WTC11 (cell line): ENCODE results near the gene TTC21A. TPM values are rescaled to one million over a fixed set of nuclear protein-coding genes. Genes with fewer than 3 reads are reported as not detected.

ENCODE experiments used
- ATAC-seq: fragments of 200-7000 bp; cut with Tn5 transposase; 2 replicates; pipeline ENCODE4 v1.10.0; 2021; ENCODE audit warnings: mild to moderate bottlenecking, moderate library complexity
- CTCF ChIA-PET: fragments of 300-600 bp; sonication (Branson Sonifier 250); formaldehyde crosslinking; loops from one replicate; lab custom pipeline; 2021; ENCODE audit warnings: antibody characterized with exemption; lab: Charles Lee
- POLR2A ChIA-PET: fragments of 350-600 bp; sonication (Branson Sonifier 250); formaldehyde crosslinking; loops from one replicate; lab custom pipeline; 2021; ENCODE audit warnings: antibody characterized with exemption; lab: Charles Lee
- DNase-seq: peaks from one replicate; pipeline ENCODE4 v3.0.0; 2021; ENCODE audit warnings: low spot score
- H3K27ac Mint-ChIP-seq: 2 replicates; pipeline ENCODE4 v1.8.0; 2021; ENCODE audit warnings: mixed read lengths
- H3K27me3 Mint-ChIP-seq: 2 replicates; pipeline ENCODE4 v1.8.0; 2021; ENCODE audit warnings: low read depth, mild to moderate bottlenecking, moderate library complexity, mixed read lengths
- H3K36me3 Mint-ChIP-seq: 2 replicates; pipeline ENCODE4 v1.8.0; 2021; ENCODE audit warnings: mixed read lengths
- H3K4me1 Mint-ChIP-seq: 2 replicates; pipeline ENCODE4 v1.8.0; 2022; ENCODE audit warnings: mixed read lengths
- H3K4me3 Mint-ChIP-seq: 2 replicates; pipeline ENCODE4 v1.8.0; 2021; ENCODE audit warnings: mild to moderate bottlenecking, moderate library complexity, mixed read lengths
- H3K9me3 Mint-ChIP-seq: 2 replicates; pipeline ENCODE4 v1.8.0; 2021; ENCODE audit warnings: mixed read lengths
- FOXK1 ChIP-seq: sonication (generic); formaldehyde crosslinking; IDR thresholded peaks from 2 replicates; pipeline ENCODE4 v1.8.0; 2022; ENCODE audit warnings: mild to moderate bottlenecking, moderate library complexity, missing genetic modification reagents
- GRHL2 ChIP-seq: fragments of 250-450 bp; sonication (Bioruptor Pico); IDR thresholded peaks from 2 replicates; pipeline ENCODE4 v1.8.0; 2022; ENCODE audit warnings: mild to moderate bottlenecking, moderate library complexity; ENCODE audit not compliant: insufficient replicate concordance, severe bottlenecking
- GTF2I ChIP-seq: fragments of 250-450 bp; sonication (Bioruptor Pico); conservative IDR thresholded peaks from 2 replicates; pipeline ENCODE4 v1.4.0; 2021; ENCODE audit warnings: mild to moderate bottlenecking
- IRF2 ChIP-seq: sonication (generic); formaldehyde crosslinking; IDR thresholded peaks from 2 replicates; pipeline ENCODE4 v1.8.0; 2022; ENCODE audit warnings: low read depth, missing genetic modification reagents, borderline replicate concordance
- NFATC4 ChIP-seq: fragments of 250-450 bp; sonication (Bioruptor Pico); IDR thresholded peaks from 2 replicates; pipeline ENCODE4 v1.9.0; 2021; ENCODE audit warnings: mild to moderate bottlenecking
- NFYB ChIP-seq: sonication (generic); formaldehyde crosslinking; conservative IDR thresholded peaks from 2 replicates; pipeline ENCODE4 v1.8.0; 2022; ENCODE audit warnings: low read depth, missing genetic modification reagents
- NR3C1 ChIP-seq: sonication (generic); formaldehyde crosslinking; conservative IDR thresholded peaks from 2 replicates; pipeline ENCODE4 v1.8.1; 2023; ENCODE audit warnings: low read depth, mild to moderate bottlenecking, missing genetic modification reagents
- RORB ChIP-seq: fragments of 250-450 bp; sonication (Bioruptor Pico); IDR thresholded peaks from 2 replicates; pipeline ENCODE4 v1.9.0; 2021; ENCODE audit warnings: mild to moderate bottlenecking
- ZNF138 ChIP-seq: sonication (generic); formaldehyde crosslinking; conservative IDR thresholded peaks from 2 replicates; pipeline ENCODE4 v1.8.1; 2022; ENCODE audit warnings: mild to moderate bottlenecking, moderate library complexity, missing genetic modification reagents
- ZNF396 ChIP-seq: fragments of 250-450 bp; sonication (Bioruptor Pico); IDR thresholded peaks from 2 replicates; pipeline ENCODE4 v1.8.0; 2021; ENCODE audit warnings: mild to moderate bottlenecking, moderate library complexity, borderline replicate concordance
- ZNF423 ChIP-seq: fragments of 250-450 bp; sonication (Bioruptor Pico); IDR thresholded peaks from 2 replicates; pipeline ENCODE4 v2.1.2; 2022; ENCODE audit warnings: mild to moderate bottlenecking, moderate library complexity
- total RNA-seq: library from RNA; stranded (reverse); gene quantifications from 3 replicates; pipeline ENCODE4 v1.2.3, GENCODE V29; 2021
- TF ChIP-seq, protein P1 (sequence below): fragments of 250-450 bp; sonication (Bioruptor Pico); IDR thresholded peaks from 2 replicates; pipeline ENCODE4 v1.8.0; 2021; ENCODE audit warnings: mild to moderate bottlenecking
- TF ChIP-seq, protein P2 (sequence below): sonication (generic); formaldehyde crosslinking; IDR thresholded peaks from 2 replicates; pipeline ENCODE4 v1.8.1; 2023; ENCODE audit warnings: mild to moderate bottlenecking, moderate library complexity, missing genetic modification reagents
- TF ChIP-seq, protein P3 (sequence below): sonication (generic); formaldehyde crosslinking; IDR thresholded peaks from 2 replicates; pipeline ENCODE4 v1.8.1; 2023; ENCODE audit warnings: mild to moderate bottlenecking, missing genetic modification reagents
- TF ChIP-seq, protein P4 (sequence below): sonication (generic); formaldehyde crosslinking; IDR thresholded peaks from 2 replicates; pipeline ENCODE4 v1.8.0; 2023; ENCODE audit warnings: mild to moderate bottlenecking, missing genetic modification reagents
- TF ChIP-seq, protein P5 (sequence below): sonication (generic); formaldehyde crosslinking; IDR thresholded peaks from 2 replicates; pipeline ENCODE4 v1.8.0; 2023; ENCODE audit warnings: missing genetic modification reagents
- TF ChIP-seq, protein P6 (sequence below): sonication (generic); formaldehyde crosslinking; IDR thresholded peaks from 2 replicates; pipeline ENCODE4 v1.8.1; 2022; ENCODE audit warnings: mild to moderate bottlenecking, moderate library complexity, missing genetic modification reagents
- TF ChIP-seq, protein P7 (sequence below): sonication (generic); formaldehyde crosslinking; IDR thresholded peaks from 2 replicates; pipeline ENCODE4 v1.8.1; 2022; ENCODE audit warnings: low read depth, missing genetic modification reagents, borderline replicate concordance

Gene TTC21A
- total RNA-seq, 1 experiment from 2014 or later, result 3.8 TPM

DNA sequence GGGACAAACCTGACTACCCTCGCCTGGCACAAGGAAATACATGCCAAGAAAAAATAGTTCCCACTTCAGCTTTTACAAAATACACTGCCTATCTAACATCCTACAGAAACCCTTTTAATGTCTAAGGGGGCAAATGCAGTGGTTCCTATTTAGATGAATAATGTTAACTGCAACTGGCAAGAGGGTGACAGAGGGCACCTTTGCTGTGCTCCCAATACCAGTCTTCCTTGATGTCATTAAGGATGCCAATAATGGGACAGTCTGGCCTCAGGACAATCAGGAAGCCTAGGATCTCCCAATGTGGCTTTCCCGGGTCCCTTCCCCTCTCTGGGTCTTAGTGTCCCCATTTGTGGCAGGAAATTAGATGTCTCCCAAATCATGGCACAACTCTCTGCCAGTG is 32.0 kb downstream of the TTC21A start (continued):
- TF ChIP-seq, protein P1, sequence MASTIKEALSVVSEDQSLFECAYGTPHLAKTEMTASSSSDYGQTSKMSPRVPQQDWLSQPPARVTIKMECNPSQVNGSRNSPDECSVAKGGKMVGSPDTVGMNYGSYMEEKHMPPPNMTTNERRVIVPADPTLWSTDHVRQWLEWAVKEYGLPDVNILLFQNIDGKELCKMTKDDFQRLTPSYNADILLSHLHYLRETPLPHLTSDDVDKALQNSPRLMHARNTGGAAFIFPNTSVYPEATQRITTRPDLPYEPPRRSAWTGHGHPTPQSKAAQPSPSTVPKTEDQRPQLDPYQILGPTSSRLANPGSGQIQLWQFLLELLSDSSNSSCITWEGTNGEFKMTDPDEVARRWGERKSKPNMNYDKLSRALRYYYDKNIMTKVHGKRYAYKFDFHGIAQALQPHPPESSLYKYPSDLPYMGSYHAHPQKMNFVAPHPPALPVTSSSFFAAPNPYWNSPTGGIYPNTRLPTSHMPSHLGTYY (CRISPR knock-in tag), result no peak
- TF ChIP-seq, protein P2, sequence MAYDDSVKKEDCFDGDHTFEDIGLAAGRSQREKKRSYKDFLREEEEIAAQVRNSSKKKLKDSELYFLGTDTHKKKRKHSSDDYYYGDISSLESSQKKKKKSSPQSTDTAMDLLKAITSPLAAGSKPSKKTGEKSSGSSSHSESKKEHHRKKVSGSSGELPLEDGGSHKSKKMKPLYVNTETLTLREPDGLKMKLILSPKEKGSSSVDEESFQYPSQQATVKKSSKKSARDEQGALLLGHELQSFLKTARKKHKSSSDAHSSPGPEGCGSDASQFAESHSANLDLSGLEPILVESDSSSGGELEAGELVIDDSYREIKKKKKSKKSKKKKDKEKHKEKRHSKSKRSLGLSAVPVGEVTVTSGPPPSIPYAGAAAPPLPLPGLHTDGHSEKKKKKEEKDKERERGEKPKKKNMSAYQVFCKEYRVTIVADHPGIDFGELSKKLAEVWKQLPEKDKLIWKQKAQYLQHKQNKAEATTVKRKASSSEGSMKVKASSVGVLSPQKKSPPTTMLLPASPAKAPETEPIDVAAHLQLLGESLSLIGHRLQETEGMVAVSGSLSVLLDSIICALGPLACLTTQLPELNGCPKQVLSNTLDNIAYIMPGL (CRISPR knock-in tag), result no peak

DNA sequence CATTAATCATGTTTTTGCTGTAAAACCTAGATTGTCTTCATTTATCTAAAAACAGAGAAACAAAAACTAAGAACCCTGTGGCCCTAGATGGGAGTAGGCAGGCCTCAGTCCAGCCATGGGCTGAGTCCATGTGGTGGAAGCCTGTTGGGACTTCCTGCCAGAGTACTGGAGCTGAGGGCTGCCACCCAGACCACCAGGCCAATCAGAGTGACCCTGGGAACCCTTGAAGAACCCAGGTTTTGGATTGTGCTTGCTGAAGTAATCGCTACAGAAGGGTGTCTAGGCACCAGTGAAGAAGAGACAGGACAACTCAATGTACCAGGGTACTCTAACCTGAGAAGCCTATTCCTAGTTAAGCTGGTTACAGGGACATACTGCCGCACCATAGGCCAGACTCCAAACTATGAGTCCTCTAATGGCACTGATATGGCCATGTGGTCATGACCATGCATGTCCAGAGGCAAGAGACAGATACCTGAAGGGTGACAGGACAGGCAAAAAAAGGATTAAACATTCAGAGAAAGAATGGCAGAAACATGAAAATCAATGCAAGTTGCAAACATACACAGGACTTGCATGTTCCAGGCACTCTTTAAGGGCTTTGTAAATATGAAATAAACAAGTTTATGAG is 33.0 kb downstream of the TTC21A start:
- ATAC-seq, result no peak
- no peak for DNase-seq
- H3K36me3 Mint-ChIP-seq, result peaks cover 26% of the 10 kb centered on the region
- peak overlapping the region; percentile 3; the same call in 1 of the 2 replicates for H3K27ac Mint-ChIP-seq
- H3K27me3 Mint-ChIP-seq, result no peaks in the 10 kb centered on the region
- ChIA-PET CTCF (interaction anchor here (1.0 to 2.0 kb wide), 2 partner anchors 15 to 151 kb away, joined by 3 to 6 read pairs; no protein-coding TSS in a partner anchor), POLR2A (no interaction called here)
- TF ChIP-seq, protein P3, sequence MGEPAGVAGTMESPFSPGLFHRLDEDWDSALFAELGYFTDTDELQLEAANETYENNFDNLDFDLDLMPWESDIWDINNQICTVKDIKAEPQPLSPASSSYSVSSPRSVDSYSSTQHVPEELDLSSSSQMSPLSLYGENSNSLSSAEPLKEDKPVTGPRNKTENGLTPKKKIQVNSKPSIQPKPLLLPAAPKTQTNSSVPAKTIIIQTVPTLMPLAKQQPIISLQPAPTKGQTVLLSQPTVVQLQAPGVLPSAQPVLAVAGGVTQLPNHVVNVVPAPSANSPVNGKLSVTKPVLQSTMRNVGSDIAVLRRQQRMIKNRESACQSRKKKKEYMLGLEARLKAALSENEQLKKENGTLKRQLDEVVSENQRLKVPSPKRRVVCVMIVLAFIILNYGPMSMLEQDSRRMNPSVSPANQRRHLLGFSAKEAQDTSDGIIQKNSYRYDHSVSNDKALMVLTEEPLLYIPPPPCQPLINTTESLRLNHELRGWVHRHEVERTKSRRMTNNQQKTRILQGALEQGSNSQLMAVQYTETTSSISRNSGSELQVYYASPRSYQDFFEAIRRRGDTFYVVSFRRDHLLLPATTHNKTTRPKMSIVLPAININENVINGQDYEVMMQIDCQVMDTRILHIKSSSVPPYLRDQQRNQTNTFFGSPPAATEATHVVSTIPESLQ (CRISPR knock-in tag), result no peak
- TF ChIP-seq, protein P4, sequence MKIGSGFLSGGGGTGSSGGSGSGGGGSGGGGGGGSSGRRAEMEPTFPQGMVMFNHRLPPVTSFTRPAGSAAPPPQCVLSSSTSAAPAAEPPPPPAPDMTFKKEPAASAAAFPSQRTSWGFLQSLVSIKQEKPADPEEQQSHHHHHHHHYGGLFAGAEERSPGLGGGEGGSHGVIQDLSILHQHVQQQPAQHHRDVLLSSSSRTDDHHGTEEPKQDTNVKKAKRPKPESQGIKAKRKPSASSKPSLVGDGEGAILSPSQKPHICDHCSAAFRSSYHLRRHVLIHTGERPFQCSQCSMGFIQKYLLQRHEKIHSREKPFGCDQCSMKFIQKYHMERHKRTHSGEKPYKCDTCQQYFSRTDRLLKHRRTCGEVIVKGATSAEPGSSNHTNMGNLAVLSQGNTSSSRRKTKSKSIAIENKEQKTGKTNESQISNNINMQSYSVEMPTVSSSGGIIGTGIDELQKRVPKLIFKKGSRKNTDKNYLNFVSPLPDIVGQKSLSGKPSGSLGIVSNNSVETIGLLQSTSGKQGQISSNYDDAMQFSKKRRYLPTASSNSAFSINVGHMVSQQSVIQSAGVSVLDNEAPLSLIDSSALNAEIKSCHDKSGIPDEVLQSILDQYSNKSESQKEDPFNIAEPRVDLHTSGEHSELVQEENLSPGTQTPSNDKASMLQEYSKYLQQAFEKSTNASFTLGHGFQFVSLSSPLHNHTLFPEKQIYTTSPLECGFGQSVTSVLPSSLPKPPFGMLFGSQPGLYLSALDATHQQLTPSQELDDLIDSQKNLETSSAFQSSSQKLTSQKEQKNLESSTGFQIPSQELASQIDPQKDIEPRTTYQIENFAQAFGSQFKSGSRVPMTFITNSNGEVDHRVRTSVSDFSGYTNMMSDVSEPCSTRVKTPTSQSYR, result no peak
- TF ChIP-seq ZNF138 (CRISPR knock-in tag), result no peak
- TF ChIP-seq, protein P5, sequence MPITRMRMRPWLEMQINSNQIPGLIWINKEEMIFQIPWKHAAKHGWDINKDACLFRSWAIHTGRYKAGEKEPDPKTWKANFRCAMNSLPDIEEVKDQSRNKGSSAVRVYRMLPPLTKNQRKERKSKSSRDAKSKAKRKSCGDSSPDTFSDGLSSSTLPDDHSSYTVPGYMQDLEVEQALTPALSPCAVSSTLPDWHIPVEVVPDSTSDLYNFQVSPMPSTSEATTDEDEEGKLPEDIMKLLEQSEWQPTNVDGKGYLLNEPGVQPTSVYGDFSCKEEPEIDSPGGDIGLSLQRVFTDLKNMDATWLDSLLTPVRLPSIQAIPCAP (CRISPR knock-in tag), result no peak
- no peak for TF ChIP-seq RORB (CRISPR knock-in tag)
- no peak for TF ChIP-seq IRF2 (CRISPR knock-in tag)
- TF ChIP-seq GTF2I (CRISPR knock-in tag), result no peak
- H3K9me3 Mint-ChIP-seq, result no peaks in the 10 kb centered on the region
- H3K4me1 Mint-ChIP-seq, result peaks cover 5% of the 10 kb centered on the region
- H3K4me3 Mint-ChIP-seq, result no peak overlapping the region

DNA sequence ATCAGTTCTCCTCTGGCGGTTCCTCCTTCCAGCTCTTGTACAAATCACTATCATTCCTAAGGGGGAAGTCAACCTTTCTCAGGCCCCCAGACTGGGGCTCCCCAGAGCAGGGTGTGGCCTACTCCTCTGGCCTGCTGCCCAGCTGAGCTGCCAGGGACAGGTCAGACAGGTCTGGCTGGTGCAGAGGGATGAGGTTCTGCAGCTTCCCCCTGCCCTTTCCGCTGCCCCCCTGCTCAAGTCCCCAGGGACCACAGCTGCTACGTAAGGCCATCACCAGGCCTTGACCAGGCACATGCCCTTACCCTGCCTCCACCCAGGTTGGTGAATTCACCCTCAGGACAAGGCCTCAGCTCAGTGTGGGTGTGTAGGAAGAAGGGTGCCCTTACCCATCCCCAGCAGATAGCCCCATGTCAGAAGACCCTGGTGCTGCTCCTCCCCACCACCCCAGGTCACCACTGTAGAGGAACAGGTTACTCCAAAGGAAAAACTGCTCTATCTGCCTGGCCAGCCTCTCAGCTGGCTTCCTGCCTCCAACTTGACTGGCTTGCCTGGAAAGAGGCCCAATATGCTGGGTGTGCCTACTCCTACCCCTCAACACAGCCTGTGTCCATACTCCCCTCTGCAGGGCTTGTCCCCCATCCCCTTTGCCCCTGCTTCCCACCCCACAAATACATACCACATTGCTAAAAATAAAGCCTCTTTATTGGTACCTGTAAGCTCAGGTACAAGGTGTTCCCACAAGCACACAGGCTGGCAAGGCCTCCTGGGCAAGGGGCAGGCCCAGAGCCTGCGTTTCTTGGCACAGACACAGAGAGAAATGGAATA is 33.9 kb downstream of the TTC21A start:
- no peak for TF ChIP-seq NR3C1
- no peak for TF ChIP-seq FOXK1 (CRISPR knock-in tag)
- TF ChIP-seq, protein P6, sequence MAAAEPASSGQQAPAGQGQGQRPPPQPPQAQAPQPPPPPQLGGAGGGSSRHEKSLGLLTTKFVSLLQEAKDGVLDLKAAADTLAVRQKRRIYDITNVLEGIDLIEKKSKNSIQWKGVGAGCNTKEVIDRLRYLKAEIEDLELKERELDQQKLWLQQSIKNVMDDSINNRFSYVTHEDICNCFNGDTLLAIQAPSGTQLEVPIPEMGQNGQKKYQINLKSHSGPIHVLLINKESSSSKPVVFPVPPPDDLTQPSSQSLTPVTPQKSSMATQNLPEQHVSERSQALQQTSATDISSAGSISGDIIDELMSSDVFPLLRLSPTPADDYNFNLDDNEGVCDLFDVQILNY (CRISPR knock-in tag), result no peak
- no peak for TF ChIP-seq ZNF396
- TF ChIP-seq, protein P5 (CRISPR knock-in tag), result no peak
- no peak for TF ChIP-seq NFATC4 (CRISPR knock-in tag)
- TF ChIP-seq NFYB, result no peak
- TF ChIP-seq GRHL2 (CRISPR knock-in tag), result no peak
- TF ChIP-seq, protein P7, sequence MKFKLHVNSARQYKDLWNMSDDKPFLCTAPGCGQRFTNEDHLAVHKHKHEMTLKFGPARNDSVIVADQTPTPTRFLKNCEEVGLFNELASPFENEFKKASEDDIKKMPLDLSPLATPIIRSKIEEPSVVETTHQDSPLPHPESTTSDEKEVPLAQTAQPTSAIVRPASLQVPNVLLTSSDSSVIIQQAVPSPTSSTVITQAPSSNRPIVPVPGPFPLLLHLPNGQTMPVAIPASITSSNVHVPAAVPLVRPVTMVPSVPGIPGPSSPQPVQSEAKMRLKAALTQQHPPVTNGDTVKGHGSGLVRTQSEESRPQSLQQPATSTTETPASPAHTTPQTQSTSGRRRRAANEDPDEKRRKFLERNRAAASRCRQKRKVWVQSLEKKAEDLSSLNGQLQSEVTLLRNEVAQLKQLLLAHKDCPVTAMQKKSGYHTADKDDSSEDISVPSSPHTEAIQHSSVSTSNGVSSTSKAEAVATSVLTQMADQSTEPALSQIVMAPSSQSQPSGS (CRISPR knock-in tag), result no peak
- no peak for TF ChIP-seq ZNF423
- DNase-seq, result no peak
- H3K27me3 Mint-ChIP-seq, result no peaks in the 10 kb centered on the region
- POLR2A ChIA-PET, result no interaction called here
- H3K4me3 Mint-ChIP-seq, result no peak overlapping the region
- CTCF ChIA-PET, result interaction anchor here (1.0 to 2.0 kb wide), 3 partner anchors 16 to 151 kb away, joined by 3 to 6 read pairs (median 4); no protein-coding TSS in a partner anchor
- no peak for ATAC-seq
- peaks cover 9% of the 10 kb centered on the region for H3K4me1 Mint-ChIP-seq
- H3K36me3 Mint-ChIP-seq, result peaks cover 34% of the 10 kb centered on the region
- no peaks in the 10 kb centered on the region for H3K9me3 Mint-ChIP-seq
- H3K27ac Mint-ChIP-seq, result no peak overlapping the region
